Muscle layer of duodenum (tissue), 2 donors: Measurements from ENCODE around the gene KTN1.

Experiments
- H3K27ac ChIP-seq: one replicate; pipeline ENCODE4 v1.7.0; 2013; ENCODE audit warnings: mild to moderate bottlenecking, low read length
- H3K27me3 ChIP-seq: one replicate; pipeline ENCODE4 v1.7.0; 2013; ENCODE audit warnings: low read depth, mild to moderate bottlenecking, control low read depth, low read length
- H3K36me3 ChIP-seq, 2 donors: one replicate each; pipeline ENCODE4 v1.7.0; 2013; ENCODE audit warnings: low read length in 2 of 2, control low read depth in 1 of 2, mild to moderate bottlenecking in 1 of 2; ENCODE audit not compliant: insufficient read depth in 2 of 2, control insufficient read depth in 1 of 2
- H3K4me1 ChIP-seq, 2 donors: one replicate each; pipeline ENCODE4 v1.7.0; 2013; ENCODE audit warnings: low read length in 2 of 2, mild to moderate bottlenecking in 2 of 2, control low read depth in 1 of 2, moderate library complexity in 1 of 2; ENCODE audit not compliant: insufficient read depth in 2 of 2, control insufficient read depth in 1 of 2
- H3K4me3 ChIP-seq, 2 donors: one replicate each; pipeline ENCODE4 v1.7.0; 2013; ENCODE audit warnings: low read length in 2 of 2, low read depth in 1 of 2, mild to moderate bottlenecking in 1 of 2
- H3K9me3 ChIP-seq, 2 donors: one replicate each; pipeline ENCODE4 v1.7.0; 2013; ENCODE audit warnings: low read length in 2 of 2, control low read depth in 1 of 2, mild to moderate bottlenecking in 1 of 2; ENCODE audit not compliant: control insufficient read depth in 1 of 2
- donor health status: healthy.

KTN1 gene

DNA sequence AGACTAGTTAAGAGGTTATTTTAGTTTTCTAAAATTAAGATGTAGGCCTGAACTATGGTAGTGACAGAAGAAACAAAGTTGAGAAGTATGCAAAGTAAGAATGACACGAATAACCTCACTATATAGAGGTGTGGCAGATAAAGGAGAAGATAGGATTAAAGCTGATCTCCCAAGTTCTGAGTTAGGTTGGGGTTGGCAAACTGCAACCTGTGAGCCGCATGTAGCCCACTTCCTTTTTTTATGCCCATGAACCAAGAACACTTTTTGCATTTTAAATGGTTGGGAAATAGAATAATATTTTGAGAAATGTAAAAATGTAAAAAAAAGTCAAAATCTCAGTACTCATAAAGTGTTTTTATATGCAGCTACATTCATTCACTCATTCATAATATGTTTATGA lies 34.3 kb downstream of the KTN1 start:
- Histone ChIP-seq H3K4me1 (peaks cover 0 to 10% of the 10 kb centered on the region in 2 donors), H3K4me3 (no peak overlapping the region), H3K9me3 (no peaks in the 10 kb centered on the region), H3K27me3 (no peaks in the 10 kb centered on the region), H3K36me3 (peaks cover 20 to 28% of the 10 kb centered on the region in 2 donors), H3K27ac (no peak overlapping the region)

DNA sequence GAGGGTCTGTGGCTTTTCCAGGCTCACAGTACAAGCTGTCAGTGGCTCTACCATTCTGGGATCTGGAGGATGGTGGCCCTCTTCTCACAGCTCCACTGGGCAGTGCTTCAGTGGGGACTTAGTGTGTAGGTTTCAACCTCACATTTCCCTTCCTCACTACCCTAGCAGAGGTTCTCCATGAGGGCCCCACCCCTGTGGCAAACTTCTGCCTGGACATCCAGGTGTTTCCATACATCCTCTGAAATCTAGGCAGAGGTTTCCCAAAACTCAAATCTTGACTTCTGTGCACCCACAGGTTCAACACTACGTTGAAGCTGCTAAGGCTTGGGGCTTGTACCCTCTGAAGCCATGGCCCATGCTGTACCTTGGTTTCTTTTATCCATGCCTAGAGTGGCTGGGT lies 40.3 kb downstream of the KTN1 start:
- Histone ChIP-seq H3K27ac (no peak overlapping the region), H3K9me3 (no peaks in the 10 kb centered on the region), H3K4me1 (no peaks in the 10 kb centered on the region), H3K4me3 (no peak overlapping the region), H3K36me3 (peaks cover 52 to 70% of the 10 kb centered on the region in 2 donors), H3K27me3 (no peaks in the 10 kb centered on the region)

DNA sequence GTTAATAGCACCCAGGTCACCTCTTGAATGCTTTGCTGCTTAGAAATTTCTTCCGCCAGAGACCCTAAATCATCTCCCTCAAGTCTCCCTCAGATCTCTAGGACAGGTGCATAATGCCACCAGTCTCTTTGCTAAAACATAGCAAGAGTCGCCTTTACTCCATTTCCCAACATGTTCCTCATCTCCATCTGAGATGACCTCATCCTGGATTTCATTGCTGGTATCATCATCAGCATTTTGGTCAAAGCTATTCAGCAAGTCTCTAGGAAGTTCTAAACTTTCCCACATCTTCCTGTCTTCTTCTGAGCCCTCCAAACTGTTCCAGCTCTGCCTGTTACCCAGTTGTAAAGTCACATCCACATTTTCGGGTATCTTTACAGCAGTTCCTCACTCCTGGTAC lies 41.0 kb downstream of the KTN1 start:
- H3K36me3 ChIP-seq = peaks cover 52 to 70% of the 10 kb centered on the region in 2 donors
- H3K27ac ChIP-seq = no peak overlapping the region
- H3K4me3 ChIP-seq = no peak overlapping the region
- no peaks in the 10 kb centered on the region for H3K4me1 ChIP-seq
- H3K27me3 ChIP-seq = no peaks in the 10 kb centered on the region
- no peaks in the 10 kb centered on the region for H3K9me3 ChIP-seq

DNA sequence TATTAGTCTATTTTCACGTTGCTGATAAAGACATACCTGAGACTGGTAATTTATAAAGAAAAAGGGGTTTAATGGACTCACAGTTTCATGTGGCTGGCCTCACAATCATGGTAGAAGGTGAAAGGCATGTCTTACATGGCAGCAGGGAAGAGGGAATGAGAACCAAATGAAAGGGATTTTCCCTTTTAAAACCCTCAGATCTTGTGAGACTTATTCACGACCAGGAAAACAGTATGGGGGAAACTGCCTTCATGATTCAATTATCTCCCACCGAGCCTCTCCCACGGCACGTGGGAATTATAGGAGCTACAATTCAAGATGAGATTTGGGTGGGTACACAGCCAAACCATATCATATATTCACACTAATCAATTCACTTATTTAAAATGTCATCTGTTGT lies 41.4 kb downstream of the KTN1 start:
- Histone ChIP-seq H3K4me1 (no peaks in the 10 kb centered on the region), H3K4me3 (no peak overlapping the region), H3K36me3 (peaks cover 52 to 70% of the 10 kb centered on the region in 2 donors), H3K27me3 (no peaks in the 10 kb centered on the region), H3K9me3 (no peaks in the 10 kb centered on the region), H3K27ac (no peak overlapping the region)

DNA sequence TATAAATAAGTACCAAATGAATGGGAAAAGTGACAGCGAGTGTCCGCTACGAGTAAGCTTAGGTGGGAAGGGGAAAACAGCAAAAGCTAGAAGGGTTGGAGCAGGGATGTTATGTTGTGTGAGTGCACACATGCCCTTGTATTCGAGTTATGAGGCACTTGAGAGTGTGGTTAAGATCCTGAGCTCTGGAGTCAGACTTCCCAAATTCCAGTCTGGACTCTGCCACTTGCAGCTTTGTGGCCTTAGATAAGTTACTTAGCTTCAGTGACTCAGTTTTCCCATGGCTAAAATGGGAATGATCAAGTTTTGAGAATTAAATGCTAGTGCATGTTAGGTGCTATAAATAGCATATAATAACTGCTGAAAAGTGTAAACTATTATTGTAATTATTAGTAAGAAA lies 44.9 kb downstream of the KTN1 start:
- H3K9me3 ChIP-seq = no peaks in the 10 kb centered on the region
- H3K36me3 ChIP-seq = peaks cover 23 to 55% of the 10 kb centered on the region in 2 donors
- no peaks in the 10 kb centered on the region for H3K27me3 ChIP-seq
- no peak overlapping the region for H3K4me3 ChIP-seq
- H3K27ac ChIP-seq = no peak overlapping the region
- H3K4me1 ChIP-seq = no peaks in the 10 kb centered on the region

DNA sequence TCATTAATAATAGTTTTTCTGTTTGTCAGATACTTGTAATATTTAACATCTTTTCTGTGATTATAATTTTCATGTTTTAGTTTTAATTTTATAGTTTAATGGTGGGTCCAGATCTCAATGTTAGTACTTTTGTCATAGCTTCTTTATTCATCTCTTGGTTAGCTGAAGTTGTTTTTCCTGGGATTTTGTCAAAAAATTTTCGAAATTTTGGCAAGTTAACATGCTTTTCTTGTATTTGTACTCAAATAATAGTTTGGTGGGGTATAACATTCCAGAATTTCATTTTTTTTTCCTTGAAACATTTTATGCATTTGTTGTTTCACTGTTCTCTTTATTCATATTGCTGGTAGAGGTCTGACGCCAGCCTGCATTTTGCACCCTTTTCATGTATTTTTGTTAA lies 45.5 kb downstream of the KTN1 start:
- no peak overlapping the region for H3K27ac ChIP-seq
- H3K36me3 ChIP-seq = peaks cover 23 to 53% of the 10 kb centered on the region in 2 donors
- no peaks in the 10 kb centered on the region for H3K27me3 ChIP-seq

DNA sequence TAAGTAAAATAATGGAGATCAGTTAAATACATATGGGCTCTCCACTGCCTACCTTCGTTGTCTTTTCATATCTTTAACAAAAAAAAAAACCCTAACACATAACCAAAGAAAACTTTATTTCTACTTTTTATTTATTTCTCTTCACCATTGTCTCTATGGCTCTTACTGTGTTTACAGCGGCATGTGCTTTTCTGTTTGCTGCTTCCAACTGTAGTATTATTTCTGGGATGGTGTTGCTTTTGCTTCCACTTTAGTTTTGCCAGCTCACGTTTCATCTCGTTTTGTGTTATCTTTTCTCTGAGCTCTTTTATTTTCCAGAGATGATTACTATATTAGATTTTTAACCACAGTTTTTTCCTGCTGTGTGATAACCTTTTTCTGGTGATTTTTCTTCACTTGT lies 46.1 kb downstream of the KTN1 start:
- Histone ChIP-seq H3K27ac (no peak overlapping the region), H3K36me3 (peaks cover 26 to 49% of the 10 kb centered on the region in 2 donors)

More for the DNA sequence above, 45.5 kb downstream of the KTN1 start:
- no peaks in the 10 kb centered on the region for H3K9me3 ChIP-seq
- no peak overlapping the region for H3K4me3 ChIP-seq
- no peaks in the 10 kb centered on the region for H3K4me1 ChIP-seq

DNA sequence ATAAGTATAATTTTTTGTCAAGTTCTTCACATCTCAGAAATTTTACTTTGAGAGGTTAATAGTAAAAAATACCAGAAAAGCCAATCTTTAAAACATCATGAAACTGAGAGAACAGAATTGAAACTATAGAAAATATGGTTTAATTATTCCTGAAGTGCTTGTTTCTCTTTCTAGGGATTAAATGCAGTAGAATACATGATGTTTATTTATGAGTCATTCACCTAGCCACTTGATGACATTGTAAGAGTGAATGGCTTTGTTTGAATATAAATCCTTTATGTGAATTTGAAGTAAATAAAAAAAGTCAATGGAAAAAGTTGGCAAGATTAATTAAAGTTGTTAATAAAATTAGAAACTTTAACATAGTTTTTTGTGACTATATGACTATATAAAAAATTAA lies 48.4 kb downstream of the KTN1 start:
- H3K9me3 ChIP-seq = no peaks in the 10 kb centered on the region
- H3K27ac ChIP-seq = no peak overlapping the region
- peaks cover 11 to 41% of the 10 kb centered on the region in 2 donors for H3K36me3 ChIP-seq
- H3K27me3 ChIP-seq = no peaks in the 10 kb centered on the region
- H3K4me1 ChIP-seq = no peaks in the 10 kb centered on the region
- no peak overlapping the region for H3K4me3 ChIP-seq

More for the DNA sequence above, 46.1 kb downstream of the KTN1 start:
- Histone ChIP-seq H3K4me3 (no peak overlapping the region), H3K9me3 (no peaks in the 10 kb centered on the region), H3K27me3 (no peaks in the 10 kb centered on the region), H3K4me1 (no peaks in the 10 kb centered on the region)

DNA sequence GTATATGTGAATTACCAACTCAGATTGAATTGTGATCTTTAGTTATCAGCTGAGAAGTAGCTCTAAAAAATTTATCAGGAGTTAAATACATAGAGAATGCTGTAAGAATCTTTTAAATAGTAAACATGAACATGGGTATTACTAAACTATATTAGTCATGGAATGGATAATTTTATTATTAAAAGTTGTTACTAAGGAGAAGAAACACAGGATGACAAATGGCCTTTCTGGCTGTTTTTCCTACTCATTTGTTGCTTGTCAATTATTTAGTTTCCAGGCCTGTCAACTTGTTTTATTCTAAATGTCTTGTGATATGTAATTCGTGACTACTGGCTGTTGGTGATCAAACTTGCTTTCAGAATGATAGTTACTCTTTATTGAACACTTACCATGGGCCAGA lies 58.7 kb downstream of the KTN1 start:
- no peaks in the 10 kb centered on the region for H3K4me1 ChIP-seq
- H3K9me3 ChIP-seq = no peaks in the 10 kb centered on the region
- H3K4me3 ChIP-seq = no peak overlapping the region
- H3K27me3 ChIP-seq = no peaks in the 10 kb centered on the region
- peaks cover 53 to 60% of the 10 kb centered on the region in 2 donors for H3K36me3 ChIP-seq
- no peak overlapping the region for H3K27ac ChIP-seq

DNA sequence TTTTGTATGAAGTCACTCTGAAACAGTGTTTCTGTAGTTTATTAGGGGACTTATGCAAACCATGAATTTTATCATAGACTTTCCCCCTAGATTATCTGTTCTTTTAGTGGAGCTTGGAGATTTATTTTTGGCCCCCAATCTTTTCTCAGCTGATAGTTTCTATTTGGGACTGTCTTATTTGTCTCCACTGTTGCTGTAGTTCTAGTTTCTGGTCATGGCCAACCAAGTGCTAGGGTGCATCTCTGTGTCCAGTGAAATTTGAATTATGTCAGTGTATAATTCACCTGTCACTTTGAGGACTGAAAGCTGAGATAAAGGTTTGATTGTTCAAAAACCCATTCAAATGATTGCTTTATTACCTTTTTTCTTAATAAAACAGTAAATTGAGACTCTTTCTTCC lies 61.3 kb downstream of the KTN1 start:
- H3K27ac ChIP-seq = no peak overlapping the region
- H3K9me3 ChIP-seq = no peaks in the 10 kb centered on the region
- H3K4me1 ChIP-seq = no peaks in the 10 kb centered on the region
- no peaks in the 10 kb centered on the region for H3K27me3 ChIP-seq
- no peak overlapping the region for H3K4me3 ChIP-seq
- peaks cover 42 to 46% of the 10 kb centered on the region in 2 donors for H3K36me3 ChIP-seq

DNA sequence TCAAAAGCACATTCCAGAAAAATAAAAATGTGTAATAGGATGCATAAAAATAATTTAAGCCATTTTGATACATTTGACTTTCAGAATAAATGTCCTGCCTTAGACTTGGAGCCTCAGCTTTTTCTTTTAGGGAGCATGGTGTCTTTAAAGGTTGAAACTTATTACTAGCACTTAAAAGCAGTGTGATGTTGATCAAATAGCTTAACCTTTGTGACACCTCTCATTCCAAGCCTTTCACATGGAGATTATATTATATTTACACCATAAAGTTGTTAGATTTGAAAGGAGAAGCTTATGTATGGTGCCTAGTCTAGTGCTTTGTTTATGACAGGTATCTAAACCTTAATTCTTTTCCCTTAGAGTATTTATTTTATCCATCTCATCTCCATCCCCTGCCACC lies 61.9 kb downstream of the KTN1 start:
- no peak overlapping the region for H3K4me3 ChIP-seq
- no peak overlapping the region for H3K27ac ChIP-seq
- peaks cover 35 to 40% of the 10 kb centered on the region in 2 donors for H3K36me3 ChIP-seq

DNA sequence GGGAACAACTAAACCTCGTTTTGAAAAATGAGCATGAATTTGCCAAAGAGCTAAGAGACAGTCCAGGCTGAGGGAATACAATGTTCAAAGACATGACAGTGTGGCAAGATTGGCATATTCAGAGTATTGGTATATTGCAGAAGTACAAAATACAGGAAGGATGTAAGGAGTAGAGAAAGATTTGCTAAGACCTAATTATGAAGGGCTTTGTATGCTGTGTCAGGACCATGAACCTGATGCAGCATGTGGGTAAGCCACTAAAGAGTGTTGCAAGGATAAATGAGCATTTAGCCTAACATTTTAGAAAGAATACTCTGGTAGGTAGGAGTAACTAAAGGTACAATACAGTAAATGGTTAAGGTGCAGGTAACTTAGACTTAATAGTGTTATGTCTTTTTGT lies 65.1 kb downstream of the KTN1 start:
- Histone ChIP-seq H3K4me3 (no peak overlapping the region), H3K36me3 (peaks cover 34 to 37% of the 10 kb centered on the region in 2 donors), H3K27ac (no peak overlapping the region), H3K9me3 (no peaks in the 10 kb centered on the region), H3K27me3 (no peaks in the 10 kb centered on the region), H3K4me1 (no peaks in the 10 kb centered on the region)

More for the DNA sequence above, 61.9 kb downstream of the KTN1 start:
- Histone ChIP-seq H3K9me3 (no peaks in the 10 kb centered on the region), H3K27me3 (no peaks in the 10 kb centered on the region), H3K4me1 (no peaks in the 10 kb centered on the region)
